Measurements from ENCODE around the gene RNPS1.
"Not testable (repeated sequence)": the region's sequence is repeated elsewhere in the genome, so short reads cannot be mapped to it uniquely, and the experiment has no call there.

RNPS1 gene

GRCh38 chr16:2282866-2283555 is 15.1 kb upstream of the RNPS1 start:
- in situ Hi-C loops (cut with MboI; ENCODE audit: low sequenced_read_pairs): no loop called here

DNA sequence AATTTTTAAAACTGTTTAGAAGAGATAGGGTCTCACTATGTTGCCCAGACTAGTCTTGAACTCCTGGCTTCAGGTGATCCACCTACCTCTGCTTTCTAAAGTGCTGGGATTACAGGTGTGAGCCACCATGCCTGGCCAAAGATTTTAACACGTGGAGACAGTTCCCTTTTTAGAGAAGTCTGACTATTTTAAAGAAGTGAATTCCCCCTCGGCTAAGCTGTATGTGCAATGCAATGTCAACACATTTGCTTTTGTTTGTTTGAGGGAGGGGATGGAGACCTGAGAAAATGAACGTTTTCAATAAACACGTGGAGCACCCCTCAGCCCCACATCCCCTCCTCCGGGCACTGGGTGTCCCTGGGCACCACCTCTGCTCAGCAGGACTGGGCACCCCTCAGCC is 14.3 kb upstream of the RNPS1 start:
- in situ Hi-C loops (cut with MboI; ENCODE audit: low sequenced_read_pairs): no loop called here

DNA sequence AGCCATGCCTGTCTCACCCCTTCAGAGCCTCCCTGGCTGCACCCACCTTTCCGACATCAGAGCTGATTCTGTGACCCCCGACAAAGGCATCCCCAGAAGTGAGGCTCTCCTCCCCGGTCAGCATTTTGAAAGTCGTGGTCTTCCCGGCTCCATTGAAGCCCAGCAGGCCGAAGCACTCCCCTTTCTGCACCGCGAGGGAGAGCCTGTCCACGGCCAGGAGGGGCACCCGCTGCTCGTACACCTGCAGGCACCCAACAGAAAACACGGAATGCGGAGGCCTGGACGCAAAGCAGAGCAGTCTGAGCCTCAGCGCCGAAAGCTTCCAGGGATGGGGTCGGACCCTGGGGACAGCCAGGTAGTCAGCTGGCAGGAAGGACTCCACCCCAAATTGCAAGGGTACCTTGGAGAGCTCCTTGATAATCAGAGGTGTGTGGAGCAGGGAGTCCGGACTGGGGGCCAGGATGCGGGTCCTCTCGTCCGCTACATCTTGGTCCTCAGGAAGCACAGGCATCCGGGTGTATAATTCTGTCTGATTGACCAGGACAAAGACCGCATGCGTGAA is 13.1 kb upstream of the RNPS1 start:
- in situ Hi-C loops (cut with MboI; ENCODE audit: low sequenced_read_pairs): no loop called here

GRCh38 chr16:2280461-2280860 is 12.5 kb upstream of the RNPS1 start:
- in situ Hi-C loops (cut with MboI; ENCODE audit: low sequenced_read_pairs): no loop called here

- in situ Hi-C loops (cut with MboI; ENCODE audit: low sequenced_read_pairs): no loop called here
Observed at GRCh38 chr16:2278956-2279800, 11.3 kb upstream of the RNPS1 start.

DNA sequence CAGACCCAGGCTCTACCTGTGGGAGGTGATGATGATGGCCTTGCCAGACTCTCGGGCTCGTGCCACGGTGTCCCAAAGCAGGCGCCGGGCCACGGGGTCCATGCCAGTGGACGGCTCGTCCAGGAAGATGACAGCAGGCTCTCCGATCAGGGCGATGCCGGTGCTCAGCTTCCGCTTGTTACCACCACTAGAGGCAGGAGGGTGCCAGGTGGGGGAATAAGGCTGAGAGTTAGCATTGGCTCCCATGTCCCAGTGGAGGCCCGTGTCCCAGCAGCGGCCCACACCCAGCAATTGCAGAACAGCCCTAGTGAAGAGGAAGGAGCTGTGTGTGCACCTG is 10.3 kb upstream of the RNPS1 start:
- in situ Hi-C loops (cut with MboI; ENCODE audit: low sequenced_read_pairs): no loop called here

DNA sequence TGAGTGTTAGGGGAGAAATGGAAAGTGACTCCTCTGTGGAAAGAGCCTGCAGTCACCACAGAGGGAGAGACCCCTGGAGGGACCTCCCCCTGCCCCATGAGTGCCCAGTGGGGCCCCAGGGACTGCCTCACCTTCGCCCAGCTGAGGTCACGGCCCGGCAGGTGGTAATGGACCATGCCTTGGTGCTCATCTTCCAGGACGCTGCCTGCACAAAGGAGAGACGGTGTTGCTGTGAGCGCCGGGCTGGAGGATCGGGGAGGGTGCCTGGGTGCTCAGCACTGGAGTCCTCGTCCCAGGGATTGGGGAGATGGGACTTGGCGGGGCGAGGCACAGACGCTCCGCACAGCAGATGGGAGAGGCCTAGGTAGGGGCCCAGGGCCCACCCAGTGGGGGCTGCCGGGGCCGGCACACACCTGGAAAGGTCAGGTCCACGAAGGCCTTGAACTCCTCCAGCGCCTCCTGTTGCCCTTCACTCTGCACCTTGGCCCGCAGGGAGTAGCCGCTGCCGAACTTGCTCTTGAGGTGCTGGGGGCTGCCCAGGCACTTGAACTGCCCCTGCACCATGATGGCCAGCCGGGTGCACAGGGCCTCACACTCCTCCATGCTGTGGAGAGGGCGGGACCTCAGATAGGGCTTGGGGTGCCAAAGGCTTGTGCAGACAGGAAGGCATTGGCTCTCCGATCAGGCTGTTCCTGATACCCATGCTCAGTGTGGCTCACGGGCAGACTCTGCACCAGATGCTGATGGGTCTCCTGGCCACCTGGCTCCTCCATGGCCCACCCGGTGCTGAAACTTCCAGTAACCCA is 9.7 kb upstream of the RNPS1 start:
- in situ Hi-C loops (cut with MboI; ENCODE audit: low sequenced_read_pairs): no loop called here

GRCh38 chr16:2276368-2277195 is 8.7 kb upstream of the RNPS1 start:
- in situ Hi-C loops (cut with MboI; ENCODE audit: low sequenced_read_pairs): no loop called here

DNA sequence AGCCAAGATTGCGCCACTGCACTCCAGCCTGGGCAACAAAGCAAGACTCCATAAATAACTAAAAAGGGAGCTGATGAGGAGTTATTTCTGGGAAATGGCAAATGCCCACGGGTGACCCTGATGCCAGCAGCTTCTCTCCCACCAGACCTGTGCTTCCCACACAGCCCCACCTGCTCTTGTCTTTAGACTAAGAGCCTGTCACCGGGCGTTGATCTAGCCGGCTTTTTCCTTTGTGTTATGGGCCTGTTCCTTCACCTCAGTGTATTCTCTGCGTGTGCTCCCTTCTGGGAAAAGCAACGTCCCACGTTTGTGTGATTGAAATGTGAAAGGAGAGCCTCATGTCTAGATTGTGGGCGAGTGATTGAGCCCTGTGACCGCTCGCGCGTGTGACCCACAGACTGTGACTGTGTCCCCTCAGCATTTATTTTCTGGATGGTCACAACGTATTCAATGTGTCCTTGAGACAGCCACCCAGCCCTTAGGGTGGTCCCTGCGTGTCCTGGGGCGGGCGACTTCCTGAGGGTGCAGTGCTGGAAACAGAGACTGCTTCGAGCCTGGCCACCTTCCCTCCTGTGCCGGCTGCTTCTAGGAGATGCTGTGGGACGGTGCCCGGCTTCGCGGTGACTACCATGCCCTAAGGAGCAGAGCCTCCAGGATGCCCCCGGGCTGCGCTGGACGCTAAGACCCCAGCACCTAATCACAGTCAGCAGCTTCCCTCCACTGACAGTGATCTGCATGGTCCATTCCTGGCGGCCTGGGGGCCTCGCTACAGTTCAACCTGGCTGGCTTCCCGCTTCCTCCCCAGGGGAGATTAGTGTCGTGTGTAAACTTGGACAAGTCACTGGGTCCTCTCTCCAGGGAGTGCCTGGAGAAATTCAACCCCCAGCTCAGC is 7.8 kb upstream of the RNPS1 start:
- in situ Hi-C loops (cut with MboI; ENCODE audit: low sequenced_read_pairs): no loop called here

- in situ Hi-C loops (cut with MboI; ENCODE audit: low sequenced_read_pairs): no loop called here
Observed at GRCh38 chr16:2273931-2274330, 6.0 kb upstream of the RNPS1 start.

- in situ Hi-C loops (cut with MboI; ENCODE audit: low sequenced_read_pairs): no loop called here
Observed at GRCh38 chr16:2273484-2273883, 5.6 kb upstream of the RNPS1 start.

- in situ Hi-C loops (cut with MboI; ENCODE audit: low sequenced_read_pairs): no loop called here
Observed at GRCh38 chr16:2271848-2272461, 4.0 kb upstream of the RNPS1 start.

GRCh38 chr16:2270588-2271470 is 2.9 kb upstream of the RNPS1 start:
- in situ Hi-C loops (cut with MboI; ENCODE audit: low sequenced_read_pairs): no loop called here

DNA sequence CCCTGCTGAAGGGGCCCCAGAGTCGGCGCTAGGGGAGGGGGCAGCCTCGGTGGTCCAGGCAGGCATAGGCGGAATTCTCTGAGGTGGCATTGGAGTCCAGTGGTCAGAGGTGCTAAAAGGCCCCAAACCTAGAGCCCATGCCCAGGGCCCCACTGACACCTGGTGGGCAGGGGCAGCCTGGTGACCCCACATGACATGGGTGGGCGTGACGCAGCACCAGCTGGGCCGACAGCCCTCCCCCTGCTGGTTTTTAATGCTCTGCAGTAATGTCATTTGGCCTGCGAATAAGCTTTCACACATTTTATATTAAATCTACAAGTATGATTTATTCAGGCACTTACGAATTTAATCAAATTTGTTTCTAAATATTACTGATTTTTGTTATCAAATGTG is 2.1 kb upstream of the RNPS1 start:
- in situ Hi-C loops (cut with MboI; ENCODE audit: low sequenced_read_pairs): no loop called here

GRCh38 chr16:2267505-2267912 is 417 bp downstream of the RNPS1 start:
- in situ Hi-C loops (cut with MboI; ENCODE audit: low sequenced_read_pairs): not testable (repeated sequence)

DNA sequence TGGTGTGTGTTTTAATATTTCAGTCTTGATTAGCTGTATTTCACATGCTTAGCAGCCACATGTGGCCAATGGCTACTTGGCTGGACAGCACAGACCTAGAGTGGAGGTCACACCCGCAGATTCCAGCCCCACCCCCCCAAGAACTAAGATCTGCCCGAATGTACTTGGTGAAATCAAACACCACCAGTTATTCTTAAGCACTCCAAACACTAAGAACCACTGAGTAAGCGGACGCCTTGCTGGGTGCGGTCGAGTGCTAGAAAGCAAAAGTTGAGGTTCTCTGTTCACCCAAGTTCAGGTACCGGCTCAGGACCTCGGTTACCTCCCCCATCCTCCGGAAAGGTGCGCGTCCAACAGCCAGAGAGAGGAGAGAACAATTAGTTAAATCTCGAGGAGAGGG is 1.0 kb downstream of the RNPS1 start:
- in situ Hi-C loops (cut with MboI; ENCODE audit: low sequenced_read_pairs): not testable (repeated sequence)

GRCh38 chr16:2263026-2263425 is 4.9 kb downstream of the RNPS1 start:
- in situ Hi-C loops (cut with MboI; ENCODE audit: low sequenced_read_pairs): not testable (repeated sequence)

DNA sequence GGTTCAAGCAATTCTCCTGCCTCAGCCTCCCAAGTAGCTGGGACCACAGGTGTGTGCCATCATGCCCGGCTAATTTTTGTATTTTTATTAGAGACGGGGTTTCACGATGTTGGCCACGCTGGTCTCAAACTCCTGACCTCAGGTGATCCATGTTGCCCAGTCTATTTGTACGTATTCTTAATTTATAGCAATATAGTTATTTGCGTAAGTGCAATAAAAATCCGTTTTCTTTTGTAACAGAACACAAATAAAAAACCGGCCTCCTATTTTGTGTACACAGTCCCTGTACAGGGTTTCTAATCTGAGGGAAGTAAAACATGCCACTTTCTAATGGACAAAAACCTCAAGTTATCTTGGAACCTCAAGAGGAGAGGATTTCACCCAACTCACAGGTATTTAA is 7.7 kb downstream of the RNPS1 start:
- in situ Hi-C loops (cut with MboI; ENCODE audit: low sequenced_read_pairs): no loop called here
